Hematopoietic multipotent progenitor cell treated with erythropoietin and hydrocortisone succinate and interleukin-3 and kit ligand, for 8 days (in vitro differentiated cells): Measurements from ENCODE around the gene VWF.

Experiments
- DNase-seq: peaks from one replicate; pipeline ENCODE4 v3.0.0-alpha.2; 2015

The VWF gene

DNA sequence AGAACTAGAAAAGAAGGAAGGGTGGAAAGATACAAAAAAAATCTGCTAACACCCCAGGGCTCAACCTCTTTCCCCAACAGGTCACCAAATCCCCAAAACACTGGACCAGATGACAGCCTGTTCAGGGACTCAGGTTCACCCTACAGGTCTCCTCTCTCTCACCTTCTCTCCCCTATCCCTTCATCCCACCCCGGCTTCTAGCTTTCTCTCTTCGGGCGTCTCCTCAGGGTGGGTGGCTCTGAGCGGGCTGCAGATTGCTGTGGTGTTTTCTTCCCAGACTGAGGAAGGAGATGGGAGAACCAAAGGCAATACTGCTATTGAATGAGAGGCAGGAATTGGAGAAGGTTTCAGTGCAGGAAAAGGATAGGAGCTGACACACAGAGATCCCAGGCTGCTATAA is 218.7 kb downstream of the VWF start:
- no peak for DNase-seq

DNA sequence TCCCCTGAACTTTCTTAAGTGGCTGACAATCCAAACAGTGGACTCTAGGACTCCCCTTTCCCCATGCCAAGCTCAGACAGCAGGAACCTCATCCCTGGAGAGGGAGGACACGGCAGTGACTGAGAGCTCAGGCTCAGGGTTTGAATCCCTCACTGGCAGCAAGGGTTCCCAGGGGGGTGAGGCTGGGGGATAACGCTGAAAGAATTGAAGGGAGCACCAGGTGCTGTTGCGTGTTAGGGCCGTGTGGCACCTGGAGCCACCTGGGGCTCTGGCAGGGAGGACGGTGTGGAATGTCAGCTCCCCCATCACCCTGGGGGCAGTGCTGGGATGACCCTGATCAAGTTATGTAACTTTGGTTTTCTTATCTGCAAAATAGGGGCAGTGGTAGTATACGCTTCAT is 219.5 kb downstream of the VWF start:
- no peak for DNase-seq

DNA sequence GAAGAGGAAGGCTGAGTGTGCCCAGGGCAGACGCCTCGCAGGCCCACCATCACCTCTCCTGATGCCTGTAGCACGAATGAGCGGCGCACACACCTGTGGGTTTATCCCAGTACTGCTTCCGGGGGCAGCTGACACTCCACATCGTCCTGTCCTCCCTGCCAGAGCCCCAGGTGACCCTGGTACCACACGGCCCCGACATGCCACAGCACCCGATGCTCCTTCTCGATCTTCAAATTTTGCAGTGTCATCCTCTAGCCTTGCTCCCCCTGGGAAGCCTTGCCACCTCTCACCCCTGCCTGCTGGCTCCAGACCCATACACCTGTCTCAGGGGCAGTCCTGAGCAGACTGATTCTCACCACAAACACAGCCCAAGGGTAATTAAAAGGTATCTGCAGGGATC is 220.0 kb downstream of the VWF start:
- DNase-seq, result no peak

DNA sequence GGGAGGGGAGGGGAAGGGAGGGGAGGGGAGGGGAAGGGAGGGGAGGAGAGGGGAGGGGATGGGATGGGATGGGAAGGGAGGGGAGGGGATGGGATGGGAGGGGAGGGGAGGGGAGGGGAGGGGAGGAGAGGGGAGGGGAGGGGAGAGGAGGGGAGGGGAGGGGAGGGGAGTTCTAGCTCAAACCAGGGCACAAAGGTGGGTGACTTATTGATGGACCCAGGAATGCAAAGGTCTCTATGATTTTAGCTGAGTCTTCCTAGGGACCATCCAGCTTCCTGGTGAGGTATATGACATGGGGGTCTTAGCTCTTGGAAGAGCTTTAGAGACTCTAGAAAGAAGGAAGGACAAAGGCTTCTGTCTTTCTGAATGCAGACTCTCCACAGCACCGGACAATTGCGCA is 221.7 kb downstream of the VWF start:
- DNase-seq, result no peak

DNA sequence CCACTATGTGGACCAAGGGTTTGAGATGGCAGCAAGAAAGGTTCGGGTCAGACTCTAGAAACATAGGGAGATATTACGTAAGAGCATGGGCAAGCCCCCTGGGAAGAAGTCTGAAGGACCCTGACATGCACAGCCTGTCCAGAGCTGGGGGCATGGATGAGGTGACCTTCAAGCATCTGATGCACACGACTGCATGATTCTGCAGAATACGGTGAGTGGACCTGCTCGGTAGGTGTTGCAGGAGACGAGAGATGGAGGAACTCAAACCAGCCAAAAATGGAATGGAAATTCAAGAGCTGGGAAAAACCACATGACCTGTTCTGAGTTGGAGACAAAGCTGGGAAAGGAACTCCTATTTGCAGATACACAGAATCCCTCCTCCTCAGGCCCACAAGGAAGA is 223.1 kb downstream of the VWF start:
- DNase-seq, result no peak

DNA sequence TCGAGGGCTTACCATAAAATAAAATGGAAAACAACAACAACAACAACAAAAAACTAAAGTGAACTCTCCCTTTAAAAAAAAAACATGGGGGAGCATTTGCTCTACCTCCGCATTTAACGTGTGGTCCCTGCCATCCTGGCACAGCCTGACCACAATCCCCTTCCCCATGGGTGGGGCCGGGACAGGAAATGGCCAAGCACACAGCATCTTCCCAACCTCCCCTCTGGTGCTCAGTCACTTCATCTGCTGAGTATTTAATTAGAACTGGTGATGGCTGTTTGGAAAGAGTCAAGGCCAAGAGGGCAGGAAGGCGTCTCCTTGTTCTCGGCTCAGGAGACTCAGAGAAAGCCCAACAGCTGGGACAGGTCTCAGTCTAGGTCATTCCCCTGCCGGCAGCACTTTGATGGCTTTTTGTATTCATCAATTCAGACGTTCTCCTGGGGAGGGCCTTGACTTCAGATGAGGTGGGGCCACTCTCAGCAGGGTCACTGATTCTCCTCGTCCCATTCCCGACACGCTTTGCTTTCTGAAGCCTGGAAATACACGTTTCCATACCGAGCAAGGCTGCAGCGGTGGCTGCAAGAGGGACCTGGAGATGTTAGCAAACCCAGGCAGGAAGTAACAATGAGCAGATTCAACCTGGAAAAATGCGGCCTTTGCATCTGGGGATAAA is 223.8 kb downstream of the VWF start:
- DNase-seq, result no peak

DNA sequence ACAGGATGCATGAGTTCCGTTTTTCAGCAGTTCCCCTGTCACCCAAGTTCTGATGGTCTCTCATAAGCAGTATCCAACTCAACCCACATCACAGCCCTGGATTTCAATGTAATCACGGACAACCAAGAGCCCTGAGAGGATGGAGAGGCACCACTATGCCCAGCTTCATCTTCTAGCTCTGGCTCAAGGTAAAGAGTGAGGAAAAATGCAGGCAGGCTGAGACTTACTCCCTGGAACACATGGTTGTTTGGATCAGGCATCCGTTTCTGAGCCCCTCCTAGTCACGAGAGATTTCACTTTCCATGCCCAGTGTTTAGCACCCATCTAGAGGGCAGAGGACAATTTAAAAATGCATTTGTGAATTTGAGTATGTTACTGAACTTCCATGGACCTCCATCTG is 224.4 kb downstream of the VWF start:
- no peak for DNase-seq

DNA sequence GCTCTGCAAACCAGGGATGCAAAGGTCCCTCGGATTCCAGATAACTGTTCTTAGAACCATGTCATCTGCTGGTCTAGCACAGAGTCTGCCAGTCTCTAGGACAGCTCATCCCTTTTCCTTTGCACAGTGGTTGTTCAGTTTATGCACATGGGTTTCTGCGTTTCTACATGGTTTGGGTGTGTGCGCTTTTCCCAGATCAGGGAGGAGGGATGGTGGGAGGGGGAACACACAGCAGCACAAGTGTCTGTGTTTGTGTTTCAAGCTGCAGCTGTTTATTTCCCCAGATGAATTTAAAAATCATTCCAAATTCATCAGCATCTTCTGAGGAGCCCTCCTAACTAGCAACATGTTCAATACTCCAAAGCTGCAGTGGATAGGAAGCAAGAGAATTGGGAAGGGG is 224.8 kb downstream of the VWF start:
- DNase-seq, result no peak

DNA sequence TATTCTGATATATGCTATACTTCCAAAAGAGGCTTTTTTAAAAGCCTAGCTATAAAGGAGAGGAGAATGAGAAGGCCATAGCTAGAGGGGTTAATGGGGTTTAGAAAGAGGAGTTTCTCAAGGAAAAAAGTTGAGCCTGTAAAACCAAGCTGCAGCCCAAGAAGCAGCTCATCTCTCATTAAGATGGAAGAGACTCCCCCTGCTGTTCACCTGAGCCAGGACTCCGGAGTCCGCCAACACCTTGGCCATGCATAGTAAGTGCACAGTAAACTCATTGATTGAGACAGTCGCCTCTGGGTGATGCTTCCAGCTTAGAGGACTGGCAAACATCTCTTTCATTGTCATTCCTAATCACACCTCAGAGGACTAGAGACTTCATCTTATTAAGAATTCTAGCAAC is 225.6 kb downstream of the VWF start:
- DNase-seq, result no peak
